Adipose tissue (tissue), 3 donors: ENCODE results near the gene NSUN5. TPM values are rescaled to one million over a fixed set of nuclear protein-coding genes. Genes with fewer than 3 reads are reported as not detected.
"Not testable (repeated sequence)": the region's sequence is repeated elsewhere in the genome, so short reads cannot be mapped to it uniquely, and the experiment has no call there.

Source experiments
- H3K27ac ChIP-seq: one replicate; pipeline ENCODE4 v1.5.1; 2013; ENCODE audit warnings: low read depth, low read length
- WGBS, 3 donors: extraction: QIAGEN DNeasy Blood & Tissue Kit; methylation state at CpG; one replicate each; pipeline ENCODE4 v1.1.7; 2013; 5-methylcytosine and 5-hydroxymethylcytosine counted together
- polyA plus RNA-seq, 3 donors: library from polyadenylated mRNA; stranded (reverse); fragments of 200-250 nt; gene quantifications; one replicate each; pipeline ENCODE4 v1.2.3, GENCODE V29; 2013
- donor health status: healthy with polysubstance abuse.
- donor health status: Bipolar disorder and iron deficiency.
- donor health status: healthy.

Gene NSUN5
- polyA plus RNA-seq, 3 donors = 11.4 to 27.5 (median 23.0) TPM

GRCh38 chr7:73329861-73330581, 21.4 kb upstream of the NSUN5 start:
- no peak overlapping the region for H3K27ac ChIP-seq
- WGBS, 3 donors = 32 to 57% (median 35%) methylated on average over 11 of the region's 11 CpGs

GRCh38 chr7:73328696-73329095, 20.1 kb upstream of the NSUN5 start:
- WGBS, 3 donors = 96 to 98% (median 98%) methylated on average over 10 of the region's 10 CpGs
- no peak overlapping the region for H3K27ac ChIP-seq

GRCh38 chr7:73327922-73328321, 19.3 kb upstream of the NSUN5 start, which contains the start of the genes FKBP6 and TRIM50:
FKBP6 (plus strand) TSS chr7:73328161; CDS start chr7:73328429, 268 bp downstream.
TRIM50 (minus strand) TSS chr7:73328082; CDS start chr7:73324787, 3,295 bp downstream.
- not testable (repeated sequence) for H3K27ac ChIP-seq
- 92 to 95% (median 94%) methylated on average over 39 to 43 of the region's 43 CpGs for whole genome bisulfite sequencing, 3 donors

- WGBS, 3 donors = 71 to 93% (median 80%) methylated on average over 2 to 10 of the region's 13 CpGs
- H3K27ac ChIP-seq = not testable (repeated sequence)
These were observed 18.8 kb upstream of the NSUN5 start for GRCh38 chr7:73327449-73327848.

GRCh38 chr7:73325424-73325823, 16.8 kb upstream of the NSUN5 start:
- not testable (repeated sequence) for H3K27ac ChIP-seq
- WGBS, 3 donors = 42 to 88% (median 83%) methylated on average over 6 of the region's 6 CpGs

- 7 to 16% (median 13%) methylated on average over 24 to 31 of the region's 31 CpGs for WGBS, 3 donors
- H3K27ac ChIP-seq = not testable (repeated sequence)
These were observed 15.6 kb upstream of the NSUN5 start for GRCh38 chr7:73324081-73324845.

GRCh38 chr7:73323434-73324080, 14.9 kb upstream of the NSUN5 start:
- H3K27ac ChIP-seq = not testable (repeated sequence)
- WGBS, 3 donors = 66 to 73% (median 68%) methylated on average over 5 of the region's 5 CpGs

- 43 to 83% (median 78%) methylated on average over 9 of the region's 9 CpGs for WGBS, 3 donors
- not testable (repeated sequence) for H3K27ac ChIP-seq
These were observed 11.4 kb upstream of the NSUN5 start for GRCh38 chr7:73320009-73320408.

GRCh38 chr7:73319541-73319940, 10.9 kb upstream of the NSUN5 start:
- not testable (repeated sequence) for H3K27ac ChIP-seq
- WGBS, 3 donors = 42 to 84% (median 75%) methylated on average over 9 of the region's 9 CpGs

GRCh38 chr7:73318656-73319204, 10.1 kb upstream of the NSUN5 start:
- not testable (repeated sequence) for H3K27ac ChIP-seq
- 81 to 86% (median 81%) methylated on average over 14 to 16 of the region's 18 CpGs for WGBS, 3 donors

GRCh38 chr7:73316521-73316920, 7.9 kb upstream of the NSUN5 start:
- no peak overlapping the region for H3K27ac ChIP-seq
- WGBS, 3 donors = 79 to 90% (median 85%) methylated on average over 9 of the region's 9 CpGs

- 80 to 87% (median 81%) methylated on average over 5 of the region's 5 CpGs for WGBS, 3 donors
- H3K27ac ChIP-seq = no peak overlapping the region
These were observed 5.6 kb upstream of the NSUN5 start for GRCh38 chr7:73314271-73314670.

- 79 to 89% (median 85%) methylated on average over 4 of the region's 4 CpGs for WGBS, 3 donors
These were observed 4.9 kb upstream of the NSUN5 start for GRCh38 chr7:73313521-73313906.

GRCh38 chr7:73312831-73313520, 4.3 kb upstream of the NSUN5 start:
- WGBS, 3 donors = 93 to 94% (median 94%) methylated on average over 47 to 48 of the region's 48 CpGs
- no peak overlapping the region for H3K27ac ChIP-seq

More at GRCh38 chr7:73313521-73313906, 4.9 kb upstream of the NSUN5 start:
- no peak overlapping the region for H3K27ac ChIP-seq

GRCh38 chr7:73311421-73311820, 2.8 kb upstream of the NSUN5 start:
- WGBS, 3 donors = 89 to 90% (median 90%) methylated on average over 5 to 7 of the region's 7 CpGs
- H3K27ac ChIP-seq = not testable (repeated sequence)

GRCh38 chr7:73308074-73308664, 457 bp downstream of the NSUN5 start:
- no peak overlapping the region for H3K27ac ChIP-seq
- 9 to 16% (median 12%) methylated on average over 41 to 43 of the region's 43 CpGs for WGBS, 3 donors

- 84 to 94% (median 89%) methylated on average over 13 of the region's 13 CpGs for WGBS, 3 donors
- no peak overlapping the region for H3K27ac ChIP-seq
These were observed 1.2 kb downstream of the NSUN5 start for GRCh38 chr7:73307436-73307835.
